H1 (cell line): ENCODE results near the gene P3H3. TPM values are rescaled to one million over a fixed set of nuclear protein-coding genes. Genes with fewer than 3 reads are reported as not detected.

ENCODE experiments used
- BRCA1 ChIP-seq: IDR thresholded peaks from 2 replicates; pipeline ENCODE4 v1.6.1; 2012; ENCODE audit warnings: low read depth, low read length, improper control_type of control experiment
- CBX5 ChIP-seq: fragments of 300-800, 300-1000 bp; sonication (generic); IDR thresholded peaks from 2 replicates; pipeline ENCODE4 v1.7.1; 2016; ENCODE audit warnings: antibody characterized with exemption, low read length, low read depth
- CBX8 ChIP-seq: fragments of 300-800, 300-1000 bp; sonication (generic); IDR thresholded peaks from 2 replicates; pipeline ENCODE4 v1.7.1; 2016; ENCODE audit warnings: low read depth, low read length, borderline replicate concordance
- EGR1 ChIP-seq: IDR thresholded peaks from 2 replicates; pipeline ENCODE4 v1.6.1; 2011; ENCODE audit warnings: low read depth, low read length, borderline replicate concordance
- EZH2 ChIP-seq: fragments of 200-600 bp; sonication (generic); IDR thresholded peaks from 2 replicates; pipeline ENCODE4 v1.7.1; 2012; ENCODE audit warnings: low read depth, mild to moderate bottlenecking, moderate library complexity, low read length, inconsistent platforms; ENCODE audit not compliant: severe bottlenecking
- HDAC6 ChIP-seq: IDR thresholded peaks from one replicate; pipeline ENCODE4 v1.7.1; 2012; ENCODE audit warnings: low read depth, mild to moderate bottlenecking, inconsistent platforms, low read length, moderate library complexity
- JUN ChIP-seq: IDR thresholded peaks from 2 replicates; pipeline ENCODE4 v1.6.1; 2011; ENCODE audit warnings: low read depth, mild to moderate bottlenecking, improper control_type of control experiment, low read length
- KDM5A ChIP-seq: fragments of 200-600 bp; IDR thresholded peaks from 2 replicates; pipeline ENCODE4 v1.7.1; 2012; ENCODE audit warnings: mild to moderate bottlenecking, low read length, inconsistent platforms, mixed read lengths
- MAFK ChIP-seq: IDR thresholded peaks from 2 replicates; pipeline ENCODE4 v1.6.1; 2012; ENCODE audit warnings: low read depth, mild to moderate bottlenecking, improper control_type of control experiment, low read length
- NANOG ChIP-seq: IDR thresholded peaks from 2 replicates; pipeline ENCODE4 v1.6.1; 2011; ENCODE audit warnings: low read length, low read depth, mild to moderate bottlenecking, inconsistent platforms; ENCODE audit not compliant: insufficient read depth, poor library complexity, severe bottlenecking
- PHF8 ChIP-seq: fragments of 200-600 bp; sonication (generic); conservative IDR thresholded peaks from 2 replicates; pipeline ENCODE4 v1.7.1; 2012; ENCODE audit warnings: low read depth, mild to moderate bottlenecking, inconsistent platforms, low read length, moderate library complexity
- POLR2A ChIP-seq, 2 experiments: IDR thresholded peaks; 1 replicate in 1 of 2; 2 replicates in 1 of 2; pipeline ENCODE4 v1.6.1; 2011; ENCODE audit warnings: low read depth in 2 of 2, low read length in 2 of 2, mild to moderate bottlenecking in 2 of 2; ENCODE audit errors: control extremely low read depth in 1 of 2
- RAD21 ChIP-seq, 2 experiments: IDR thresholded peaks in 1 of 2; conservative IDR thresholded peaks in 1 of 2; 2 replicates each; pipeline ENCODE4 v1.6.1; 2011; ENCODE audit warnings: low read depth in 2 of 2, low read length in 2 of 2, improper control_type of control experiment in 1 of 2, inconsistent platforms in 1 of 2, mild to moderate bottlenecking in 1 of 2, moderate library complexity in 1 of 2
- SAP30 ChIP-seq: fragments of 300-600 bp; sonication (generic); IDR thresholded peaks from 2 replicates; pipeline ENCODE4 v1.7.1; 2012; ENCODE audit warnings: low read length, moderate library complexity, mild to moderate bottlenecking, inconsistent platforms; ENCODE audit not compliant: insufficient read depth, insufficient replicate concordance
- SIN3A ChIP-seq, 2 experiments: IDR thresholded peaks in 1 of 2; conservative IDR thresholded peaks in 1 of 2; 2 replicates each; pipeline ENCODE4 v1.6.1; 2011 to 2012; ENCODE audit warnings: low read length in 2 of 2, improper control_type of control experiment in 1 of 2, low read depth in 1 of 2, mild to moderate bottlenecking in 1 of 2
- SP1 ChIP-seq: IDR thresholded peaks from 2 replicates; pipeline ENCODE4 v1.6.1; 2011; ENCODE audit warnings: low read depth, low read length
- SP4 ChIP-seq: IDR thresholded peaks from 2 replicates; pipeline ENCODE4 v1.6.1; 2012; ENCODE audit warnings: low read length, inconsistent platforms
- TAF1 ChIP-seq: IDR thresholded peaks from 2 replicates; pipeline ENCODE4 v1.6.1; 2011; ENCODE audit warnings: mild to moderate bottlenecking, low read depth, low read length
- TCF12 ChIP-seq: IDR thresholded peaks from 2 replicates; pipeline ENCODE4 v1.6.1; 2011; ENCODE audit warnings: low read depth, mild to moderate bottlenecking, low read length
- TEAD4 ChIP-seq: IDR thresholded peaks from 2 replicates; pipeline ENCODE4 v1.6.1; 2012; ENCODE audit warnings: low read depth, low read length, inconsistent platforms, mixed read lengths
- ZNF274 ChIP-seq: IDR thresholded peaks from 2 replicates; pipeline ENCODE4 v1.7.0; 2012; ENCODE audit warnings: low read length, borderline replicate concordance; ENCODE audit errors: extremely low read depth
- polyA plus RNA-seq, 7 experiments: library from polyadenylated mRNA; depleted of rRNA in 3 of 7; stranded (reverse) in 5 of 7; unstranded in 2 of 7; fragments of >200 nt in 5 of 7; fragments of 200-250 nt in 2 of 7; gene quantifications; 1 replicate in 5 of 7; 2 replicates in 1 of 7; 4 replicates in 1 of 7; pipeline versions ENCODE4 v1.2.1 to v1.2.3, GENCODE V29; 2011 to 2013; ENCODE audit warnings: missing spikeins in 2 of 7, mixed read lengths in 2 of 7
- total RNA-seq: library from RNA; stranded (reverse); fragmentation: NEBNext Ultra II Directional; extraction: Animal tissue kit (Norgen Biotek cat#: 25700); gene quantifications from 2 replicates; pipeline ENCODE4 v1.2.1, GENCODE V29; 2021
- TF ChIP-seq, protein P1 (sequence below): IDR thresholded peaks from 2 replicates; pipeline ENCODE4 v1.6.1; 2012; ENCODE audit warnings: inconsistent platforms
- TF ChIP-seq, protein P2 (sequence below): IDR thresholded peaks from 2 replicates; pipeline ENCODE4 v1.6.1; 2011; ENCODE audit warnings: low read depth, mild to moderate bottlenecking, low read length; ENCODE audit not compliant: insufficient read depth

The P3H3 gene
- total and polyA plus RNA-seq, 2 of the 8 experiments (the other 6 are each of a cell fraction or from before 2014, with no cell fraction given), result 22.9 to 43.5 TPM

DNA sequence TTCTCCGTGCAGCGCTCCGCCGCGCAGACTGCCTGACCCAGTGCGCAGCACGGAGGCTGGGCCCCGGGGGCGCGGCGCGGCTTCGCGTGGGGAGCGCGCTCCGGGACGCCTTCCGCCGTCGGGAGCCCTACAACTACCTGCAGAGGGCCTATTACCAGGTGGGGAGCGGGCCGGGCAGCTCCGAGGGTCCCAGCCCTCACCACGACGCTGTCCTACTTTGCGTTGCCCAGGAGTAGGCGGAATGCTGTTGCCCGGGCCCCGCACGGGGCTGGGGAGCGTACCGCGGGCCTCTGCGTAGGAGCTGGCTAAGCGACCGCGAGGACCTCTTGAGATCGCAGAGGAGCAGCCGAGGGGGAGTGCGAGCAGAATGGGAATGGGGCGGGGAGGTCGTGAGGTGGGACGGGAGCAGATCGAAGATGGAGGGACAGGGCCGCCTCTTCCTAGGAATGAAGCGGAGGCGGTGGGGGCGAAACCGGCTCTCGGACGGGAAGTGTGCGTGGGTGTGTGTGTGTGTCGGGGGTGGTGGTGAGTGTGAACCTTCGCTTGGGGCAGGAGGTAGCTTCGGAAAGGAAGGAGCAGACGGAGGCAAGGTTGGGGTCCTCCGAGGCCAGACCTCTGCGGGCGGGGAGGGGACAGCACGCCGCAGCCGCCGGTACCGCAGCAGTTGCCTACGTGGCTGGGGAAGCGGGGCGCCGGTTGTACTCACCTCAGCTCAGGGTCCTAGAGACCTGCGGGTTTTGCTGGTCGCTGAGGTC, 751 bp downstream of the P3H3 start (continued):
- 0 out of 2 replicates have a peak, but pooled peaks have one; percentile 42 for TF ChIP-seq TAF1
- no peak for TF ChIP-seq KDM5A
- no peak for TF ChIP-seq TCF12
- TF ChIP-seq HDAC6, result no peak
- TF ChIP-seq PHF8, result peak; percentile 43; the same call in 1 of the 2 replicates
- TF ChIP-seq EGR1, result peak; percentile 56; the same call in 1 of the 2 replicates
- no peak for TF ChIP-seq CBX5
- TF ChIP-seq SAP30, result peak; percentile 57
- TF ChIP-seq MAFK, result no peak
- TF ChIP-seq, protein P1, sequence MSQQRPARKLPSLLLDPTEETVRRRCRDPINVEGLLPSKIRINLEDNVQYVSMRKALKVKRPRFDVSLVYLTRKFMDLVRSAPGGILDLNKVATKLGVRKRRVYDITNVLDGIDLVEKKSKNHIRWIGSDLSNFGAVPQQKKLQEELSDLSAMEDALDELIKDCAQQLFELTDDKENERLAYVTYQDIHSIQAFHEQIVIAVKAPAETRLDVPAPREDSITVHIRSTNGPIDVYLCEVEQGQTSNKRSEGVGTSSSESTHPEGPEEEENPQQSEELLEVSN, result no peak
- no peak for TF ChIP-seq BRCA1
- no peak for TF ChIP-seq ZNF274
- TF ChIP-seq EZH2, result no peak
- TF ChIP-seq POLR2A (IDR thresholded peaks at IDR 0.05; ENCODE audit: control extremely low read depth in 1 of 2, low read depth in 2 of 2, low read length in 2 of 2), result peak in 1 of 2 experiments; percentile 78; a peak in 2 of 3 replicates
- no peak for TF ChIP-seq TEAD4
- TF ChIP-seq SP4, result 0 out of 2 replicates have a peak, but pooled peaks have one; percentile 18
- peak; percentile 48 to 89; a peak in 2 of 4 replicates for TF ChIP-seq SIN3A (conservative IDR thresholded peaks at IDR 0.05 in 1 of 2, IDR thresholded peaks at IDR 0.05 in 1 of 2; ENCODE audit: low read depth in 1 of 2, low read length in 2 of 2)
- TF ChIP-seq NANOG, result no peak
- TF ChIP-seq SP1, result peak; percentile 60; the same call in 1 of the 2 replicates
- TF ChIP-seq JUN, result no peak
- TF ChIP-seq CBX8, result no peak
- TF ChIP-seq, protein P2, sequence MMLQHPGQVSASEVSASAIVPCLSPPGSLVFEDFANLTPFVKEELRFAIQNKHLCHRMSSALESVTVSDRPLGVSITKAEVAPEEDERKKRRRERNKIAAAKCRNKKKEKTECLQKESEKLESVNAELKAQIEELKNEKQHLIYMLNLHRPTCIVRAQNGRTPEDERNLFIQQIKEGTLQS, result no peak
- no peak for TF ChIP-seq RAD21 (IDR thresholded peaks at IDR 0.05 in 1 of 2, conservative IDR thresholded peaks at IDR 0.05 in 1 of 2; ENCODE audit: low read depth in 2 of 2, low read length in 2 of 2)
